SK-N-SH (cell line): ENCODE measurements around the gene EYA3. TPM values are rescaled to one million over a fixed set of nuclear protein-coding genes. Genes with fewer than 3 reads are reported as not detected.

ENCODE experiments used
- CTCF ChIA-PET: fragments of 300-600, 350-600 bp; formaldehyde crosslinking; extraction: SDS; loops from one replicate; lab custom pipeline; 2021; lab: Yijun Ruan, JAX
- POLR2A ChIA-PET: fragments of 350-600 bp; sonication (Branson Sonifier 250); formaldehyde crosslinking; extraction: SDS; loops from one replicate; lab custom pipeline; 2020; ENCODE audit warnings: antibody characterized with exemption, inconsistent platforms; lab: Yijun Ruan, JAX
- DNase-seq: peaks from one replicate; pipeline ENCODE4 v3.0.0; 2012
- H2AFZ ChIP-seq: fragments of 200-600 bp; sonication (generic); 2 replicates; pipeline ENCODE4 v1.8.1; 2016; ENCODE audit warnings: antibody characterized with exemption, mild to moderate bottlenecking, low read depth
- H3F3A ChIP-seq: fragments of 200-600 bp; sonication (generic); replicated peaks from 2 replicates; pipeline ENCODE3; 2016; ENCODE audit warnings: antibody characterized with exemption, mild to moderate bottlenecking; ENCODE audit not compliant: insufficient read depth
- H3K27ac ChIP-seq, 2 experiments: fragments of 200-500 bp in 1 of 2; fragments of 200-600 bp in 1 of 2; sonication (Bioruptor generic) in 1 of 2; sonication (generic), shearing (Covaris generic) in 1 of 2; 2 replicates each; pipeline versions ENCODE4 v1.5.1 to v1.6.1; 2014 to 2016; ENCODE audit warnings: low read depth in 2 of 2, inconsistent platforms in 1 of 2, low read length in 1 of 2, mild to moderate bottlenecking in 1 of 2, mixed read lengths in 1 of 2
- H3K27me3 ChIP-seq: fragments of 200-600 bp; sonication (generic), shearing (Covaris generic); 2 replicates; pipeline ENCODE4 v1.6.1; 2016; ENCODE audit warnings: mixed run types; ENCODE audit not compliant: insufficient read depth
- H3K36me3 ChIP-seq, 2 experiments: fragments of 200-500 bp in 1 of 2; fragments of 200-600 bp in 1 of 2; sonication (Bioruptor generic) in 1 of 2; sonication (generic) in 1 of 2; replicated peaks in 1 of 2; 2 replicates each; pipeline versions ENCODE3 to v1.5.1; 2014 to 2016; ENCODE audit warnings: low read length in 1 of 2, mild to moderate bottlenecking in 1 of 2; ENCODE audit not compliant: insufficient read depth in 2 of 2, control insufficient read depth in 1 of 2
- H3K4me1 ChIP-seq, 2 experiments: fragments of 200-500 bp in 1 of 2; fragments of 200-600 bp in 1 of 2; sonication (Bioruptor generic) in 1 of 2; sonication (generic), shearing (Covaris generic) in 1 of 2; 2 replicates each; pipeline versions ENCODE4 v1.5.1 to v1.6.1; 2014 to 2016; ENCODE audit warnings: low read depth in 1 of 2, low read length in 1 of 2, mixed run types in 1 of 2; ENCODE audit not compliant: insufficient read depth in 2 of 2, control insufficient read depth in 1 of 2
- H3K4me2 ChIP-seq: fragments of 200-600 bp; sonication (generic), shearing (Covaris generic); 2 replicates; pipeline ENCODE4 v1.6.1; 2017; ENCODE audit warnings: mixed run types
- H3K4me3 ChIP-seq, 2 experiments: fragments of 200-500 bp in 1 of 2; fragments of 200-600 bp in 1 of 2; sonication (Bioruptor generic) in 1 of 2; sonication (generic), shearing (Covaris generic) in 1 of 2; 2 replicates each; pipeline versions ENCODE4 v1.5.1 to v1.8.1; 2014 to 2016; ENCODE audit warnings: low read depth in 2 of 2, inconsistent platforms in 1 of 2, low read length in 1 of 2, mild to moderate bottlenecking in 1 of 2, mixed read lengths in 1 of 2, moderate library complexity in 1 of 2
- H3K79me2 ChIP-seq: fragments of 200-600 bp; sonication (generic); 2 replicates; pipeline ENCODE4 v1.8.1; 2017; ENCODE audit warnings: mild to moderate bottlenecking; ENCODE audit not compliant: insufficient read depth
- H3K9ac ChIP-seq: fragments of 200-600 bp; sonication (generic); 2 replicates; pipeline ENCODE4 v1.6.1; 2017; ENCODE audit warnings: mixed run types
- H3K9me2 ChIP-seq: fragments of 200-600 bp; sonication (generic); 2 replicates; pipeline ENCODE4 v1.6.1; 2017; ENCODE audit warnings: mixed run types
- H3K9me3 ChIP-seq: fragments of 200-600 bp; sonication (generic); 2 replicates; pipeline ENCODE4 v1.6.1; 2017; ENCODE audit warnings: mixed run types, mild to moderate bottlenecking, moderate library complexity
- H4K20me1 ChIP-seq: fragments of 200-600 bp; sonication (generic); 2 replicates; pipeline ENCODE4 v1.6.1; 2017; ENCODE audit warnings: mild to moderate bottlenecking, mixed run types; ENCODE audit not compliant: insufficient read depth
- CHD2 ChIP-seq: fragments of 150-350 bp; IDR thresholded peaks from 2 replicates; pipeline ENCODE4 v1.6.1; 2018; ENCODE audit warnings: low read length; ENCODE audit not compliant: partially characterized antibody
- CTCF ChIP-seq: fragments of 200-600 bp; sonication (generic); IDR thresholded peaks from 2 replicates; pipeline ENCODE4 v1.6.1; 2017; ENCODE audit warnings: antibody characterized with exemption, mild to moderate bottlenecking, moderate library complexity
- EP300 ChIP-seq, 2 experiments: IDR thresholded peaks; 2 replicates each; pipeline versions ENCODE4 v1.4.0 to v1.6.1; 2012; ENCODE audit warnings: borderline replicate concordance in 1 of 2, low read depth in 1 of 2, low read length in 1 of 2
- EZH2phosphoT487 ChIP-seq: fragments of 200-600 bp; sonication (generic); IDR thresholded peaks from 2 replicates; pipeline ENCODE4 v1.6.1; 2017; ENCODE audit warnings: low read depth, mixed run types, mild to moderate bottlenecking, antibody characterized with exemption, moderate library complexity, borderline replicate concordance
- FOXJ3 ChIP-seq: sonication (generic); formaldehyde crosslinking; IDR thresholded peaks from 2 replicates; pipeline ENCODE4 v1.5.1; 2020; ENCODE audit warnings: mild to moderate bottlenecking, missing genetic modification reagents
- GATA2 ChIP-seq: sonication (generic); formaldehyde crosslinking; IDR thresholded peaks from 2 replicates; pipeline ENCODE4 v1.5.0; 2020; ENCODE audit warnings: mild to moderate bottlenecking, missing genetic modification reagents
- JUND ChIP-seq: IDR thresholded peaks from 2 replicates; pipeline ENCODE4 v1.4.0; 2012
- MEF2A ChIP-seq: IDR thresholded peaks from 2 replicates; pipeline ENCODE4 v1.4.0; 2012; ENCODE audit warnings: low read depth, borderline replicate concordance
- PBX3 ChIP-seq: IDR thresholded peaks from 2 replicates; pipeline ENCODE4; 2012
- RAD21 ChIP-seq: IDR thresholded peaks from 2 replicates; pipeline ENCODE4 v1.6.1; 2012; ENCODE audit warnings: mild to moderate bottlenecking, low read length
- TCF12 ChIP-seq: IDR thresholded peaks from 2 replicates; pipeline ENCODE4 v1.4.0; 2012
- TEAD4 ChIP-seq: IDR thresholded peaks from 2 replicates; pipeline ENCODE4 v1.4.0; 2012; ENCODE audit warnings: mild to moderate bottlenecking, borderline replicate concordance; ENCODE audit not compliant: insufficient read depth
- USF1 ChIP-seq: IDR thresholded peaks from 2 replicates; pipeline ENCODE4 v1.4.0; 2012; ENCODE audit warnings: low read depth, borderline replicate concordance
- USF2 ChIP-seq: fragments of 150-350 bp; IDR thresholded peaks from 2 replicates; pipeline ENCODE4 v1.6.1; 2017; ENCODE audit warnings: antibody characterized with exemption, low read length, low read depth, borderline replicate concordance
- YY1 ChIP-seq: IDR thresholded peaks from 2 replicates; pipeline ENCODE4 v1.4.0; 2012; ENCODE audit warnings: low read depth, mild to moderate bottlenecking
- ZBTB33 ChIP-seq: IDR thresholded peaks from 2 replicates; pipeline ENCODE4 v1.4.0; 2012; ENCODE audit warnings: low read depth, borderline replicate concordance
- WGBS: methylation state at CpG from one replicate; pipeline ENCODE4 v1.1.6; 2017; ENCODE audit warnings: low lambda C conversion rate; 5-methylcytosine and 5-hydroxymethylcytosine counted together
- polyA plus RNA-seq, 3 experiments: library from polyadenylated mRNA; depleted of rRNA; stranded (reverse); fragments of >200 nt; gene quantifications; 2 replicates each; pipeline ENCODE4 v1.2.3, GENCODE V29; 2012

Gene EYA3
- polyA plus RNA-seq, 1 of the 3 experiments (the other 2 are of a cell fraction): 6.5 TPM

GRCh38 chr1:27940297-27940696 is 148.1 kb downstream of the EYA3 start:
- 56% methylated on average over 5 of the region's 6 CpGs for WGBS
- Histone ChIP-seq H3K4me3 (no peak overlapping the region), H3K27ac (peak overlapping the region in 1 of 2 experiments; percentile 23; a peak in 1 of 4 replicates), H3K4me2 (no peak overlapping the region), H4K20me1 (no peaks in the 10 kb centered on the region), H3K79me2 (no peaks in the 10 kb centered on the region), H3K27me3 (no peaks in the 10 kb centered on the region), H3K9ac (no peak overlapping the region), H3K4me1 (peaks cover 0 to 13% of the 10 kb centered on the region in 2 experiments; a peak in 1 of 4 replicates), H3K9me2 (no peaks in the 10 kb centered on the region), H2AFZ (no peak overlapping the region), H3K9me3 (no peaks in the 10 kb centered on the region), H3K36me3 (no peaks in the 10 kb centered on the region), H3F3A (no peaks in the 10 kb centered on the region)
- CTCF ChIA-PET: interaction anchor here (1.1 to 1.9 kb wide), 5 partner anchors 15 to 273 kb away, joined by 3 to 5 read pairs (median 4); no protein-coding TSS in a partner anchor
- POLR2A ChIA-PET: no interaction called here
- TF ChIP-seq CTCF: peak; percentile 42
- TF ChIP-seq RAD21: peak; percentile 33
- TF ChIP-seq USF1: no peak
- DNase-seq: peak; percentile 53

- Histone ChIP-seq H3F3A (no peaks in the 10 kb centered on the region), H3K4me2 (no peak overlapping the region), H3K9ac (no peak overlapping the region), H3K9me2 (no peaks in the 10 kb centered on the region), H3K79me2 (no peaks in the 10 kb centered on the region), H3K27ac (no peak overlapping the region), H3K36me3 (no peaks in the 10 kb centered on the region), H4K20me1 (no peaks in the 10 kb centered on the region), H3K4me1 (peaks cover 0 to 20% of the 10 kb centered on the region in 2 experiments; a peak in 1 of 4 replicates), H3K27me3 (no peaks in the 10 kb centered on the region), H3K4me3 (no peak overlapping the region), H2AFZ (no peak overlapping the region), H3K9me3 (no peaks in the 10 kb centered on the region)
- ChIA-PET POLR2A (no interaction called here), CTCF (interaction anchor here (0.6 kb wide), 1 partner anchor 1250 kb away, joined by 3 read pairs; no protein-coding TSS in a partner anchor)
- 83% methylated on average over 4 of the region's 4 CpGs for WGBS
- TF ChIP-seq JUND: no peak
- no peak for TF ChIP-seq PBX3
- no peak for TF ChIP-seq CHD2
- TF ChIP-seq EZH2phosphoT487: no peak
- TF ChIP-seq TCF12: no peak
- no peak for TF ChIP-seq YY1
- no peak for TF ChIP-seq MEF2A
- TF ChIP-seq FOXJ3 (CRISPR knock-in tag): no peak
- TF ChIP-seq ZBTB33: no peak
- no peak for TF ChIP-seq TEAD4
- no peak for TF ChIP-seq EP300 (IDR thresholded peaks at IDR 0.05; ENCODE audit: borderline replicate concordance in 1 of 2, low read depth in 1 of 2, low read length in 1 of 2)
- no peak for TF ChIP-seq USF2
- no peak for TF ChIP-seq GATA2 (CRISPR knock-in tag)
- DNase-seq: no peak
Observed at GRCh38 chr1:27938488-27938887, 149.9 kb downstream of the EYA3 start.
